Aorta (tissue), 5 donors: ENCODE measurements around the gene LASP1NB.
"Not testable (repeated sequence)": the region's sequence is repeated elsewhere in the genome, so short reads cannot be mapped to it uniquely, and the experiment has no call there.

Experiments
- ATAC-seq: fragments of 200-7000 bp; cut with Tn5 transposase; one replicate; pipeline ENCODE4 v1.9.1; 2022; ENCODE audit warnings: moderate library complexity; ENCODE audit not compliant: low FRiP score
- DNase-seq, 2 donors: peaks; one replicate each; pipeline ENCODE4 v3.0.0-alpha.2; 2020
- H3K27ac ChIP-seq, 2 donors: one replicate each; pipeline ENCODE4 v1.5.1; 2013; ENCODE audit warnings: low read length in 2 of 2, mild to moderate bottlenecking in 2 of 2, moderate library complexity in 2 of 2, control low read depth in 1 of 2, inconsistent platforms in 1 of 2, low read depth in 1 of 2
- H3K27me3 ChIP-seq, 2 donors: one replicate each; pipeline ENCODE4 v1.6.1; 2013; ENCODE audit warnings: control low read depth in 1 of 2, low read length in 1 of 2, mild to moderate bottlenecking in 1 of 2, moderate library complexity in 1 of 2; ENCODE audit not compliant: insufficient read depth in 2 of 2, control insufficient read depth in 1 of 2
- H3K36me3 ChIP-seq, 2 donors: one replicate each; pipeline ENCODE4 v1.6.1; 2013; ENCODE audit warnings: control low read depth in 1 of 2, low read length in 1 of 2, mild to moderate bottlenecking in 1 of 2; ENCODE audit not compliant: insufficient read depth in 2 of 2, control insufficient read depth in 1 of 2
- H3K4me1 ChIP-seq, 2 donors: one replicate each; pipeline ENCODE4 v1.6.1; 2013; ENCODE audit warnings: low read length in 2 of 2, control low read depth in 1 of 2, mild to moderate bottlenecking in 1 of 2, moderate library complexity in 1 of 2; ENCODE audit not compliant: insufficient read depth in 2 of 2, control insufficient read depth in 1 of 2
- H3K4me3 ChIP-seq, 2 donors: one replicate each; pipeline ENCODE4 v1.5.1; 2013; ENCODE audit warnings: low read length in 2 of 2, control low read depth in 1 of 2, mild to moderate bottlenecking in 1 of 2
- H3K9me3 ChIP-seq: one replicate; pipeline ENCODE4 v1.6.1; 2013; ENCODE audit warnings: mild to moderate bottlenecking, low read length; ENCODE audit not compliant: control insufficient read depth
- WGBS, 2 donors: extraction: QIAGEN DNeasy Blood & Tissue Kit; methylation state at CpG; one replicate each; pipeline ENCODE4 v1.1.7; 2013; 5-methylcytosine and 5-hydroxymethylcytosine counted together
- intact Hi-C, 2 donors: fragments of 100-400 bp; cut with DNase I; formaldehyde crosslinking; loops; one replicate each; pipeline versions ENCODE4 v1.14.2 to v1.15.0; 2022
- donor health status: healthy with polysubstance abuse.
- donor health status: Bipolar disorder and iron deficiency.
- donor health status: DM: no; HTN: no; CAD: no.
- donor health status: DM: no; HTN: no; CAD: no.
- donor health status: DM: yes; HTN: yes; CAD: no.

LASP1NB gene

GRCh38 chr17:38933962-38934361 is 8.5 kb downstream of the LASP1NB start:
- ATAC-seq, intact Hi-C loops, H3K9me3 ChIP-seq, H3K4me3 ChIP-seq, H3K27ac ChIP-seq, H3K4me1 ChIP-seq, DNase-seq, H3K27me3 ChIP-seq, H3K36me3 ChIP-seq: not testable (repeated sequence)
- 18 to 22% methylated on average over 9 of the region's 9 CpGs for WGBS, 2 donors

- intact Hi-C loops: no loop called here
- Histone ChIP-seq H3K27ac (no peak overlapping the region), H3K9me3 (no peaks in the 10 kb centered on the region), H3K27me3 (no peaks in the 10 kb centered on the region), H3K36me3 (no peaks in the 10 kb centered on the region), H3K4me1 (peaks cover 0 to 2% of the 10 kb centered on the region in 2 donors), H3K4me3 (no peak overlapping the region)
- DNase-seq (no peak), ATAC-seq (no peak)
Observed at GRCh38 chr17:38939987-38940386, 14.6 kb downstream of the LASP1NB start.

- DNase-seq (no peak), ATAC-seq (no peak)
- Histone ChIP-seq H3K9me3 (no peaks in the 10 kb centered on the region), H3K36me3 (no peaks in the 10 kb centered on the region), H3K4me3 (no peak overlapping the region), H3K4me1 (peaks cover 0 to 2% of the 10 kb centered on the region in 2 donors), H3K27ac (no peak overlapping the region), H3K27me3 (no peaks in the 10 kb centered on the region)
- 90 to 92% methylated on average over 1 of the region's 1 CpG for WGBS, 2 donors
- intact Hi-C loops: no loop called here
Observed at GRCh38 chr17:38940404-38940803, 15.0 kb downstream of the LASP1NB start.

GRCh38 chr17:38942696-38943334 is 17.4 kb downstream of the LASP1NB start:
- H3K27ac ChIP-seq: no peak overlapping the region
- no peaks in the 10 kb centered on the region for H3K27me3 ChIP-seq
- no peaks in the 10 kb centered on the region for H3K9me3 ChIP-seq
- intact Hi-C loops: no loop called here
- no peak overlapping the region for H3K4me3 ChIP-seq
- H3K4me1 ChIP-seq: peaks cover 0 to 2% of the 10 kb centered on the region in 2 donors
- no peaks in the 10 kb centered on the region for H3K36me3 ChIP-seq
- WGBS, 2 donors: 4 to 11% methylated on average over 4 of the region's 4 CpGs
- DNase-seq (no peak), ATAC-seq (no peak)

- Histone ChIP-seq H3K9me3 (no peaks in the 10 kb centered on the region), H3K36me3 (no peaks in the 10 kb centered on the region), H3K27ac (no peak overlapping the region), H3K4me1 (peaks cover 0 to 2% of the 10 kb centered on the region in 2 donors), H3K4me3 (no peak overlapping the region), H3K27me3 (no peaks in the 10 kb centered on the region)
- no peak for DNase-seq
- WGBS, 2 donors: 74 to 79% methylated on average over 8 of the region's 8 CpGs
- no peak for ATAC-seq
- intact Hi-C loops: no loop called here
Observed at GRCh38 chr17:38943607-38944006, 18.2 kb downstream of the LASP1NB start.

GRCh38 chr17:38947189-38947588 is 21.8 kb downstream of the LASP1NB start:
- H3K9me3 ChIP-seq: no peaks in the 10 kb centered on the region
- H3K27ac ChIP-seq: no peak overlapping the region
- H3K36me3 ChIP-seq: no peaks in the 10 kb centered on the region
- H3K27me3 ChIP-seq: no peaks in the 10 kb centered on the region
- ATAC-seq (no peak), DNase-seq (no peak)
- H3K4me1 ChIP-seq: peaks cover 0 to 2% of the 10 kb centered on the region in 2 donors
- WGBS, 2 donors: 94 to 100% methylated on average over 2 of the region's 2 CpGs
- intact Hi-C loops: no loop called here
- no peak overlapping the region for H3K4me3 ChIP-seq

GRCh38 chr17:38953800-38954199 is 28.4 kb downstream of the LASP1NB start:
- H3K36me3 ChIP-seq, H3K27ac ChIP-seq, H3K4me1 ChIP-seq, intact Hi-C loops, H3K4me3 ChIP-seq, H3K27me3 ChIP-seq, ATAC-seq, H3K9me3 ChIP-seq, DNase-seq: not testable (repeated sequence)
- 95 to 98% methylated on average over 7 of the region's 7 CpGs for WGBS, 2 donors

- Histone ChIP-seq H3K4me1 (no peaks in the 10 kb centered on the region), H3K9me3 (no peaks in the 10 kb centered on the region), H3K27me3 (no peaks in the 10 kb centered on the region), H3K36me3 (no peaks in the 10 kb centered on the region), H3K27ac (peak overlapping the region in 1 of 2 donors; percentile 28), H3K4me3 (no peak overlapping the region)
- ATAC-seq: no peak
- intact Hi-C loops: no loop called here
- 0 to 1% methylated on average over 1 of the region's 1 CpG for WGBS, 2 donors
- no peak for DNase-seq
Observed at GRCh38 chr17:38958326-38958725, 32.9 kb downstream of the LASP1NB start.

- H3K9me3 ChIP-seq: no peaks in the 10 kb centered on the region
- no peaks in the 10 kb centered on the region for H3K4me1 ChIP-seq
- DNase-seq (no peak), ATAC-seq (no peak)
- no peak overlapping the region for H3K27ac ChIP-seq
- no peaks in the 10 kb centered on the region for H3K36me3 ChIP-seq
- H3K4me3 ChIP-seq: no peak overlapping the region
- H3K27me3 ChIP-seq: no peaks in the 10 kb centered on the region
- intact Hi-C loops: no loop called here
Observed at GRCh38 chr17:38958756-38959155, 33.3 kb downstream of the LASP1NB start.
